Measurements from ENCODE around the gene TTC27.
"Not testable (repeated sequence)": the region's sequence is repeated elsewhere in the genome, so short reads cannot be mapped to it uniquely, and the experiment has no call there.

Gene TTC27

GRCh38 chr2:32626639-32627221 is 1.1 kb upstream of the TTC27 start:
- Histone ChIP-seq H3K4me1 (ENCODE audit: control insufficient read depth, insufficient read depth, low read length) (no peaks in the 10 kb centered on the region), H3K9me3 (ENCODE audit: control insufficient read depth, insufficient read depth, low read depth, low read length) (no peaks in the 10 kb centered on the region), H3K4me3 (ENCODE audit: low read depth, low read length) (peak overlapping the region; percentile 82), H3K9ac (ENCODE audit: low read length) (no peak overlapping the region), H3K27ac (ENCODE audit: low read depth, low read length) (no peak overlapping the region), H3K36me3 (ENCODE audit: control insufficient read depth, insufficient read depth, low read length) (peaks cover 6% of the 10 kb centered on the region; the same call in 1 of the 2 replicates), H3K27me3 (ENCODE audit: control insufficient read depth, insufficient read depth, low read length) (no peaks in the 10 kb centered on the region)

- Histone ChIP-seq H3K9me3 (ENCODE audit: control insufficient read depth, insufficient read depth, low read depth, low read length) (no peaks in the 10 kb centered on the region), H3K27ac (ENCODE audit: low read depth, low read length) (no peak overlapping the region), H3K4me3 (ENCODE audit: low read depth, low read length) (peak overlapping the region; percentile 82), H3K9ac (ENCODE audit: low read length) (peak overlapping the region; percentile 65), H3K36me3 (ENCODE audit: control insufficient read depth, insufficient read depth, low read length) (no peaks in the 10 kb centered on the region), H3K4me1 (ENCODE audit: control insufficient read depth, insufficient read depth, low read length) (no peaks in the 10 kb centered on the region), H3K27me3 (ENCODE audit: control insufficient read depth, insufficient read depth, low read length) (no peaks in the 10 kb centered on the region)
Observed at GRCh38 chr2:32627441-32627813, 423 bp upstream of the TTC27 start.

- Histone ChIP-seq H3K9ac (ENCODE audit: low read length) (no peak overlapping the region), H3K4me1 (ENCODE audit: control insufficient read depth, insufficient read depth, low read length) (no peaks in the 10 kb centered on the region), H3K36me3 (ENCODE audit: control insufficient read depth, insufficient read depth, low read length) (peaks cover 9% of the 10 kb centered on the region), H3K4me3 (ENCODE audit: low read depth, low read length) (no peak overlapping the region), H3K9me3 (ENCODE audit: control insufficient read depth, insufficient read depth, low read depth, low read length) (no peaks in the 10 kb centered on the region), H3K27ac (ENCODE audit: low read depth, low read length) (no peak overlapping the region), H3K27me3 (ENCODE audit: control insufficient read depth, insufficient read depth, low read length) (no peaks in the 10 kb centered on the region)
Observed at GRCh38 chr2:32632089-32632488, 4.2 kb downstream of the TTC27 start.

GRCh38 chr2:32633040-32633439 is 5.2 kb downstream of the TTC27 start:
- Histone ChIP-seq H3K27ac (ENCODE audit: low read depth, low read length) (no peak overlapping the region), H3K9ac (ENCODE audit: low read length) (no peak overlapping the region), H3K9me3 (ENCODE audit: control insufficient read depth, insufficient read depth, low read depth, low read length) (no peaks in the 10 kb centered on the region), H3K4me1 (ENCODE audit: control insufficient read depth, insufficient read depth, low read length) (no peaks in the 10 kb centered on the region), H3K4me3 (ENCODE audit: low read depth, low read length) (no peak overlapping the region), H3K36me3 (ENCODE audit: control insufficient read depth, insufficient read depth, low read length) (peaks cover 13% of the 10 kb centered on the region), H3K27me3 (ENCODE audit: control insufficient read depth, insufficient read depth, low read length) (no peaks in the 10 kb centered on the region)

- not testable (repeated sequence) for H3K9ac ChIP-seq (ENCODE audit: low read length); H3K9me3 ChIP-seq (ENCODE audit: control insufficient read depth, insufficient read depth, low read depth, low read length); H3K27ac ChIP-seq (ENCODE audit: low read depth, low read length); H3K4me1 ChIP-seq (ENCODE audit: control insufficient read depth, insufficient read depth, low read length); H3K4me3 ChIP-seq (ENCODE audit: low read depth, low read length); H3K27me3 ChIP-seq (ENCODE audit: control insufficient read depth, insufficient read depth, low read length)
- peaks cover 32% of the 10 kb centered on the region for H3K36me3 ChIP-seq (ENCODE audit: control insufficient read depth, insufficient read depth, low read length)
Observed at GRCh38 chr2:32638548-32638947, 10.7 kb downstream of the TTC27 start.

GRCh38 chr2:32641180-32641579 is 13.3 kb downstream of the TTC27 start:
- Histone ChIP-seq H3K27me3 (ENCODE audit: control insufficient read depth, insufficient read depth, low read length) (no peaks in the 10 kb centered on the region), H3K4me3 (ENCODE audit: low read depth, low read length) (no peak overlapping the region), H3K9ac (ENCODE audit: low read length) (no peak overlapping the region), H3K9me3 (ENCODE audit: control insufficient read depth, insufficient read depth, low read depth, low read length) (no peaks in the 10 kb centered on the region), H3K36me3 (ENCODE audit: control insufficient read depth, insufficient read depth, low read length) (peaks cover 24% of the 10 kb centered on the region), H3K4me1 (ENCODE audit: control insufficient read depth, insufficient read depth, low read length) (no peaks in the 10 kb centered on the region), H3K27ac (ENCODE audit: low read depth, low read length) (no peak overlapping the region)

GRCh38 chr2:32647180-32647651 is 19.4 kb downstream of the TTC27 start:
- H3K9me3 ChIP-seq (ENCODE audit: control insufficient read depth, insufficient read depth, low read depth, low read length): no peaks in the 10 kb centered on the region
- H3K36me3 ChIP-seq (ENCODE audit: control insufficient read depth, insufficient read depth, low read length): peaks cover 13% of the 10 kb centered on the region
- H3K4me3 ChIP-seq (ENCODE audit: low read depth, low read length): no peak overlapping the region
- no peak overlapping the region for H3K27ac ChIP-seq (ENCODE audit: low read depth, low read length)
- no peaks in the 10 kb centered on the region for H3K4me1 ChIP-seq (ENCODE audit: control insufficient read depth, insufficient read depth, low read length)
- H3K9ac ChIP-seq (ENCODE audit: low read length): no peak overlapping the region
- H3K27me3 ChIP-seq (ENCODE audit: control insufficient read depth, insufficient read depth, low read length): no peaks in the 10 kb centered on the region

- H3K36me3 ChIP-seq (ENCODE audit: control insufficient read depth, insufficient read depth, low read length): peaks cover 17% of the 10 kb centered on the region
- no peak overlapping the region for H3K9ac ChIP-seq (ENCODE audit: low read length)
- H3K4me1 ChIP-seq (ENCODE audit: control insufficient read depth, insufficient read depth, low read length): no peaks in the 10 kb centered on the region
- no peaks in the 10 kb centered on the region for H3K27me3 ChIP-seq (ENCODE audit: control insufficient read depth, insufficient read depth, low read length)
- no peak overlapping the region for H3K4me3 ChIP-seq (ENCODE audit: low read depth, low read length)
- H3K9me3 ChIP-seq (ENCODE audit: control insufficient read depth, insufficient read depth, low read depth, low read length): no peaks in the 10 kb centered on the region
- H3K27ac ChIP-seq (ENCODE audit: low read depth, low read length): no peak overlapping the region
Observed at GRCh38 chr2:32652555-32653209, 24.8 kb downstream of the TTC27 start.

GRCh38 chr2:32656069-32656468 is 28.2 kb downstream of the TTC27 start:
- no peak overlapping the region for H3K27ac ChIP-seq (ENCODE audit: low read depth, low read length)
- no peak overlapping the region for H3K9ac ChIP-seq (ENCODE audit: low read length)
- H3K4me1 ChIP-seq (ENCODE audit: control insufficient read depth, insufficient read depth, low read length): no peaks in the 10 kb centered on the region
- H3K27me3 ChIP-seq (ENCODE audit: control insufficient read depth, insufficient read depth, low read length): no peaks in the 10 kb centered on the region
- no peaks in the 10 kb centered on the region for H3K9me3 ChIP-seq (ENCODE audit: control insufficient read depth, insufficient read depth, low read depth, low read length)
- H3K36me3 ChIP-seq (ENCODE audit: control insufficient read depth, insufficient read depth, low read length): peaks cover 5% of the 10 kb centered on the region
- no peak overlapping the region for H3K4me3 ChIP-seq (ENCODE audit: low read depth, low read length)

- Histone ChIP-seq H3K9me3 (ENCODE audit: control insufficient read depth, insufficient read depth, low read depth, low read length) (no peaks in the 10 kb centered on the region), H3K4me1 (ENCODE audit: control insufficient read depth, insufficient read depth, low read length) (no peaks in the 10 kb centered on the region), H3K27ac (ENCODE audit: low read depth, low read length) (no peak overlapping the region), H3K4me3 (ENCODE audit: low read depth, low read length) (no peak overlapping the region), H3K36me3 (ENCODE audit: control insufficient read depth, insufficient read depth, low read length) (no peaks in the 10 kb centered on the region; the same call in 1 of the 2 replicates), H3K9ac (ENCODE audit: low read length) (no peak overlapping the region), H3K27me3 (ENCODE audit: control insufficient read depth, insufficient read depth, low read length) (no peaks in the 10 kb centered on the region)
Observed at GRCh38 chr2:32663864-32664263, 36.0 kb downstream of the TTC27 start.

GRCh38 chr2:32666704-32667103 is 38.9 kb downstream of the TTC27 start:
- Histone ChIP-seq H3K27ac (ENCODE audit: low read depth, low read length) (no peak overlapping the region), H3K4me3 (ENCODE audit: low read depth, low read length) (no peak overlapping the region), H3K9ac (ENCODE audit: low read length) (no peak overlapping the region), H3K4me1 (ENCODE audit: control insufficient read depth, insufficient read depth, low read length) (no peaks in the 10 kb centered on the region), H3K27me3 (ENCODE audit: control insufficient read depth, insufficient read depth, low read length) (no peaks in the 10 kb centered on the region), H3K36me3 (ENCODE audit: control insufficient read depth, insufficient read depth, low read length) (no peaks in the 10 kb centered on the region; the same call in 1 of the 2 replicates), H3K9me3 (ENCODE audit: control insufficient read depth, insufficient read depth, low read depth, low read length) (no peaks in the 10 kb centered on the region)

Data from HUES6 (cell line).